ENCODE data around the gene ENKUR.

GRCh38 chr10:24953675-24954074 is 62.3 kb downstream of the ENKUR start:
- TF ChIP-seq CTCF (IDR thresholded peaks at IDR 0.05): no peak
- no peak for TF ChIP-seq EP300 (IDR thresholded peaks at IDR 0.05)
- TF ChIP-seq POLR2A (IDR thresholded peaks at IDR 0.05): no peak

Data from tibial nerve (tissue), 4 donors.